GM19240 (cell line): Measurements from ENCODE around the gene TTC39C.

Experiments used
- DNase-seq: peaks from one replicate; pipeline ENCODE4 v3.0.0; 2011; ENCODE audit warnings: low spot score; ENCODE audit not compliant: insufficient read length

TTC39C gene

GRCh38 chr18:23992089-23992940 is 22.2 kb upstream of the TTC39C start:
- DNase-seq: no peak

- DNase-seq: no peak
Measured at GRCh38 chr18:23992941-23993280, 21.6 kb upstream of the TTC39C start.

GRCh38 chr18:23994361-23994902 is 20.1 kb upstream of the TTC39C start:
- DNase-seq: no peak

- DNase-seq: no peak
Measured at GRCh38 chr18:23995180-23995579, 19.4 kb upstream of the TTC39C start.

- no peak for DNase-seq
Measured at GRCh38 chr18:23998018-23998417, 16.5 kb upstream of the TTC39C start.

GRCh38 chr18:23998820-23999219 is 15.7 kb upstream of the TTC39C start:
- no peak for DNase-seq

- DNase-seq: no peak
Measured at GRCh38 chr18:24000613-24001490, 13.7 kb upstream of the TTC39C start.

GRCh38 chr18:24002479-24002878 is 12.1 kb upstream of the TTC39C start:
- no peak for DNase-seq

- no peak for DNase-seq
Measured at GRCh38 chr18:24003288-24003687, 11.3 kb upstream of the TTC39C start.

- DNase-seq: no peak
Measured at GRCh38 chr18:24003903-24004640, 10.5 kb upstream of the TTC39C start.

- no peak for DNase-seq
Measured at GRCh38 chr18:24006712-24007313, 7.7 kb upstream of the TTC39C start.

- no peak for DNase-seq
Measured at GRCh38 chr18:24009246-24009645, 5.3 kb upstream of the TTC39C start.

- no peak for DNase-seq
Measured at GRCh38 chr18:24009651-24010333, 4.8 kb upstream of the TTC39C start.

GRCh38 chr18:24010673-24011072 is 3.9 kb upstream of the TTC39C start:
- no peak for DNase-seq

GRCh38 chr18:24011123-24011917 is 3.2 kb upstream of the TTC39C start:
- DNase-seq: no peak

- no peak for DNase-seq
Measured at GRCh38 chr18:24013051-24013450, 1.5 kb upstream of the TTC39C start.

- no peak for DNase-seq
Measured at GRCh38 chr18:24014986-24015638, 558 bp downstream of the TTC39C start.

GRCh38 chr18:24015639-24016631 is 1.4 kb downstream of the TTC39C start:
- no peak for DNase-seq
